CD4-positive, alpha-beta T cell treated with Interferon alpha-2 for 1 hour (primary cell): ENCODE results near the gene VCAN.
A peak's percentile ranks its signal among the peaks of the same experiment; 100 is the strongest.

ENCODE experiments used
- DNase-seq, 2 donors: peaks; one replicate each; pipeline ENCODE4 v3.0.0-alpha.2; 2020 to 2022

The VCAN gene

GRCh38 chr5:83540783-83541182 lies 69.2 kb downstream of the VCAN start:
- no peak for DNase-seq

GRCh38 chr5:83542839-83543238 lies 71.3 kb downstream of the VCAN start:
- no peak for DNase-seq

GRCh38 chr5:83543898-83544297 lies 72.4 kb downstream of the VCAN start:
- DNase-seq: no peak

DNA sequence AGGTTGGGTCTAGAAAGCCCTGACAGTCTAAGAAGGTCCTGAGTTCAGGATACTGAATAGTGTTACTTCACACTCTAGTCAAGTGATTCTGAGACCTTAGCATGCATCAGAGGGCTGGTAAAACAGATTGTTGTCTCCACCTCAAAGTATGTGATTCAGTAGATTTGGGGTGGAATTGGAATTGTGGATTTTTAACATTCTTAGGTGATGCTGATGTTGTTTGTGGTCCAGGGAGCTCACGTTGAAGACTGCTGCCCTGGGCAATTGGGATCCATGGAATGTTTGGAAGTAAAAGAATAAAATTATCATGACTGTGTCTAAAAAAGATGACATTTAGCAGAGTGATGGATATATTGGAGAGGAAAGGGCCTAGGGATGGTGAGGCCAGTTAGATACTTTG lies 75.6 kb downstream of the VCAN start:
- no peak for DNase-seq

DNA sequence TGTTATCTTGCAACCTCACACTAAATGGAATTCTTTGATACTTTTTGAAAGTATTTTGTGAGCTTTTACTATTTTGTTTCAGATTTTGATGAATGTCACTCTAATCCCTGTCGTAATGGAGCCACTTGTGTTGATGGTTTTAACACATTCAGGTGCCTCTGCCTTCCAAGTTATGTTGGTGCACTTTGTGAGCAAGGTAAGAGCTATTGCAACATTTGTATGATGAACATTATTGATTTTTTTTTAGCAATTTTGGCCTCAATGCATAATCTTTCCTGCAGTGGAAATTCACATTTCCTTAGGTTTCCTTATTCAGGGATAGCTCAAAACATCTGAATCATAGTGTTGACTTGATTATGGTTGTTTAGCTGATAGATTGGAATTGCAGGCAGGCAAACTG lies 76.3 kb downstream of the VCAN start:
- DNase-seq: no peak

- no peak for DNase-seq
These were observed 77.0 kb downstream of the VCAN start for GRCh38 chr5:83548581-83548980.

DNA sequence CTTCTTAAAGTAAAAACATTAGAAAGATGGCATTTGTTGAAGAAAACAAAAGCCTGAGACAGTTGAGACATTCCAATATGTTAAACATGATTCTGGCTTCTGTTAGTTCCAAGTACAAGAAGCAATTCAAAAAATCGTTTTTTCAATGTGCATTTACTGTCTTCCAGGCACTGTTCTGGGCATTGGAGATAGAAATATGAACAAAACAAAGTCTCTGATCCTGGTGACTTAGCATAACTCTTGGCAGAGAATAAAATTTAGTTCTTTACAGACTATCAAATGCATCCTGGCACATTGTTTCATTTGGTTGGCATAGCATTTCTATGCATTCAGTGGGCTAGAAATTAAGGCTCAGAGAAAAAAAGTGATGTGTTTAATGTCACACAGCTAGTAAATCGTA lies 77.5 kb downstream of the VCAN start:
- no peak for DNase-seq

GRCh38 chr5:83549674-83550073 lies 78.1 kb downstream of the VCAN start:
- no peak for DNase-seq

DNA sequence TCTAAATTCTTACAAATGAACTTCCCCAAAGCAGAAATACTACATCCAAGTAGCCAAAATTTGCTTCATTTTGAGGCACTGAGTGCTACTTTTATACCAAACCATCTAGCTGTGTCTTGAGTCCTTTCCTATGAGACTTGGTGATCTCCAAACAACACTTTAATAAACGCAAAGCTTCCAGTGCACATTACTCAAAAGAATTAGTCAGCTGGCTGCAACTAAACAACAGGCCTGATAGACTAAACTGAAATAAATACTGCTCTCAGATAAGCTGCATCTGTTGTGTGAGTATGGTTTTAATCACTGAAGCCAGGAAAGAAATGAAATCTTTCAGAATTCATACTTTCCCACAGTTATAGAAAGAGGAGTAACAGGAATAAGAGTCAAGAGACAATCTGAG lies 80.3 kb downstream of the VCAN start:
- no peak for DNase-seq

GRCh38 chr5:83552275-83552674 lies 80.7 kb downstream of the VCAN start:
- no peak for DNase-seq

DNA sequence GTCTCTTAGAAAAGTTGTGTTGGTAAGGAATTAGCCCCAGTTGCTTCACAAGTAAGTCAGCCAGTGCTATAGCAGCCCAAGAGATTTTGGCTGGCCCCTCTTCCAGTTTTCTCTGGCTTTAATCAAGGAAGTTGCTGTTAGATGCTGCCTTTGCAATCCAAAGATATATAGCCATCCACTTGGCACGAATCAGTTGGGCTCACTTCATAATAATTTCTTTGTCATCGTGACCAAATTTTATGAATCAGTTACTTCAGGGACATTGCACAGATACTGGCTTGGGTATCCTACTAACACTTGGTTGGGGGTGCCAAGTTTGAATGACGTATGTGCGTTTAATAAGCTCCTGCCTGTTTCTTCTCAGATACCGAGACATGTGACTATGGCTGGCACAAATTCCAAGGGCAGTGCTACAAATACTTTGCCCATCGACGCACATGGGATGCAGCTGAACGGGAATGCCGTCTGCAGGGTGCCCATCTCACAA lies 81.5 kb downstream of the VCAN start:
- DNase-seq: no peak

GRCh38 chr5:83554133-83554532 lies 82.6 kb downstream of the VCAN start:
- DNase-seq: no peak

DNA sequence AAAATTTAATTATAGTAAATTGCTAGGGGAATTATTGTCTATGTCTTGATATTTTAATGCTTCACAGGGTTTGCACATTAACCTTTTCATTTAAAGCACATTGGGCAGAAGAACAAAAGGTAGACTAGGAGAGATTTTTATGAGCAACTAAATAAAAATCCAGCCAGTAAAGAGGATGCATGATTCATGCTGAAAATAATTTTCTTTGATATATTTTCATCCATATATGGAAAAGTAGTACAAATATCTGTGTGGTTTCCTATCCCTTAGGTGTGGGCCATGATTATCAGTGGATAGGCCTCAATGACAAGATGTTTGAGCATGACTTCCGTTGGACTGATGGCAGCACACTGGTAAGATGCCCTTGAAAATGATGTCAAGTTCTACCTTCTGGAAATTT lies 83.1 kb downstream of the VCAN start:
- DNase-seq: no peak

- DNase-seq: no peak
These were observed 83.7 kb downstream of the VCAN start for GRCh38 chr5:83555263-83555662.

GRCh38 chr5:83556190-83556589 lies 84.6 kb downstream of the VCAN start:
- no peak for DNase-seq

DNA sequence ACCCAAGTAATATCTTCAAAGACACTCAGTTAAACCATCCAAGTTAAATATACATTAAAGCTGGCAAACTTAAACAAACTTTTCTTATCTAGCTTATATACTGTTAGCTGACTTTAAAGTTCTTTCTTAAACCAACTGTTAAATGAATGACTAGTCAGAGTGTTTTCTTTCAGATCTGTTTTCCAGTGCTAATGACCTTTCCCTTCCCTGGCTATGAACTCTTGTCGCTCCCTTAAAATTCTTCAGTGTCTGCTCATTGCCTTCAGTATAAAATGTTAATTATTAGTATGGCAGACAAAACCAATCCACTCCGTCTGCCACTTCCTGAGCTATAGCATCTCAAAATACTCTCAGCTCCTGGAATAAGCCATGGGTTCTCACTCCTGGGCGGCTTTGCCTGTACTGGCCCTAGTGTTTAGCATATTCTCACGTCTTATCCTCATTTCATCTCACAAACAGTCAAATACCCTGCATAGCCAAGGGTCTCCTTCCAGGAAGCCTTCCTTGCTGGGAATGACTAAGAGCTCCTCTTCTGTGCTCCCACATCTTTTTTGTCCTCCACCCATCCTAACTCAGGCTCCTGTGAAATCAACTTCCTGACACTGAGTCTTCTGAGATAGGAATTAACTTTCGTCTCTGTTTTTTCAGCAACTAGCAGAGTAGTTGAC lies 87.7 kb downstream of the VCAN start:
- DNase-seq: no peak

DNA sequence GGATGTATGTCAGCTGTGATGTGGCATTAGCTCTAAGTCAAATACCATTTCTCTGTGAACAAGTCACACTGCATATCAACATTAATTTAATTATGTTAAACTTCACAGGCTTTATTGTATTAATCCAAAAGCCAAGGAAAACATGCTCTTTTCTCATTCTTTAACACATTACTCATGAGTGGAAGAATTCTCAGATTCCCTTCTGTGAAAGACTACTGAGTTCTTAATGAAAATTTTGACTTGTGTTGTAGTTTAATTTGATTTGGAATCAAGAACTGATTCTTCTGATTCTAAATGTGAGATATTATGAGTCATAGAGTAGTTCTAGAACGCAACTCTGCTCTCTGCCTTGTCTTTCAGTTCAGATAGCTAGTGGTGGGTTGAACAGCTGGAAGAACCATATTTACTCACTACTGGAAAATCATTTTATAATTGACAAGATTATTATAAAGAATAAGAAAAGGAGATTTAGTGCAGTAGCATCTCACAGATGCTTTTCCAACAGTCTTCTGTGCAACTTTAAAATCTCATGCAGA lies 90.6 kb downstream of the VCAN start:
- DNase-seq: no peak

DNA sequence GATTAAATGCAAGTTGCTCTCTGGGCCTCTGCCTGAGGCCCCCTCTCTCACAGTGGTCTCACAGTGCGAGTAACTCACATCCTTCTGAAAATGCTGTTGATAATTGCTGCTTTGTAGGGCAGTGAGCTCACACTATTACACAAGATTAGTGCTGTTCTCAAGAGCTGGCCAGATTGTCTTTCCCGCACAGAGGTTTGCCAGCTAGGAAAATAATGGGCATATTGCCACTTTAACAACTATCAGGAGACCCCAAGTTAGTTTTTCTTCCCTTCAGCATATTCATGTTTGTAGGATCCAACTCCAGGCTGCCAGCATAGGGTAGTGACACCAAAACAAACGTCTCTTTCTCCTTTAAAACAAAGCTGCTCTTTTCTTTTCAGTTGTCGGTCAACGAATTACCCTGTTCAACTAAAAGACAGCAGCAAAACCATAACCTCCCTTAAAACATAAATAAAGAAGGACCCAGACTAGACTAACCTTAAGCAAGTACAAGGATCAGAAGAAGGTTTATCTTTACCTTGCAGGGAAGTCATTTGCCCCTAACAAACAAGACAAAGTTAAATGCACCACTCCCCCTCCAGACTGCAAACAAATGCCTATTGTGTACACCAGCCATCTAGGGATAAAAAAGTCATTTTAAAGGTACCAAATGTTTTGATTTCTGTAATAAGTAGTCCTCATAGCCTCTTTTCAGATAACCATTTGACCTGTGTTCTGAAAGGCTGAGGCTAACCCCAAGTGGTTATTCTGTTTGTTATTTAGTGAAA lies 91.4 kb downstream of the VCAN start:
- DNase-seq: no peak

DNA sequence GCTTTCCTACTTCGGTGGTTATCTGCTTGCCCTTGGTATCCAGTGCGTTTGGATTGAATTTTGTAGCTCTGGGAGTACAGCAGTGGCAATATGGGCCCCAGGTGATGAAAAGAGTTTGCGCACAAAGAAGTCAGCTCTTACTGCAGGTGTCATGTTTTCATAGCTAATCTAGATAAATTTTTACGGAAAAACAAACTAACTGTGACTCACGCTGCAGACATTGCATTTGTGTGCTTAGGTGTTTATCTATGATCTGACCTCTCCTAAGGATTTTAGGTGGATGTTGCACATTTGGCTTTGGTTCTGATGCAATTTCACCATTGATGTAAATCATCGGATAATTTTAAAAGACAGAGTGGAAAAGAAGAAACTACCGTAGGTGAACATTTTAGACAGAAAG lies 92.1 kb downstream of the VCAN start:
- no peak for DNase-seq

- peak in 1 of 2 donors; percentile 42 for DNase-seq
These were observed 92.7 kb downstream of the VCAN start for GRCh38 chr5:83564069-83564749.

DNA sequence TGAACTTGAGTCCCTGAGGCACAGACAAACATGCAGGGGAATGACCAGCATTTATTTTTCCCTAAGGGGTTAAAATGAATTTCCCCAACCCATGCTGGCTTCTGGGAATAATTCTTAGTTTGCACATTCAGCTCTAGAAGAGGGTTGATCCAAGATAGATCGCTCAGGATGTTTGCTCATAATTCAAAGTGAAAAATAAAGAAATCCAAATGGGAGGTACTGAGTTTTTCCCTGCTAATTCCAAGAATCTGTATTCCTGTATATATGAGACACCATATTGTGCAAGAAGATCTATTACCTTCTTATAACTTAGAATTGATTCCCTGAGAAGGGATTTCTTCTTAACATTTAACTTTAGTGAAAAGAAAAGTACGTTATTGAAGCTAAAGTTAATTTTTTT lies 96.2 kb downstream of the VCAN start:
- no peak for DNase-seq

DNA sequence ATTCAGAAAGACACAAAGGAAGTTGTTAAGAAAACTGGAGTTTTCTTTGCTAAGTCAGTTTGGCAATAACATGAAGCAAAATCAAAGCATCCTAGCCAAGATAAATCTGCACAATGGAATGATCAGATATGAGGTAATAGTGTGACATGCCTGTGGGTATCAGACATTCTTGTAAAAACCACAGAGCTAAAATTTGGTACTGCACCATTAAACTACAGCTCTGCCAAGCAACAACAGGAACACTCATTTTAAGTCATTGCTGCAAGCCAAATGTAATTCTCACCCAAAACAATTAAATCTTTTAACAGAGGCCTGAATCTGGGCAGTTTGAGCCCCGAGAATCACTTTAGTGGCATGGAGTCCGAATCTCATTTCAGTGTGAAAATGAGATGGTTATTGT lies 96.6 kb downstream of the VCAN start:
- DNase-seq: no peak

GRCh38 chr5:83570916-83571315 lies 99.4 kb downstream of the VCAN start:
- DNase-seq: no peak

DNA sequence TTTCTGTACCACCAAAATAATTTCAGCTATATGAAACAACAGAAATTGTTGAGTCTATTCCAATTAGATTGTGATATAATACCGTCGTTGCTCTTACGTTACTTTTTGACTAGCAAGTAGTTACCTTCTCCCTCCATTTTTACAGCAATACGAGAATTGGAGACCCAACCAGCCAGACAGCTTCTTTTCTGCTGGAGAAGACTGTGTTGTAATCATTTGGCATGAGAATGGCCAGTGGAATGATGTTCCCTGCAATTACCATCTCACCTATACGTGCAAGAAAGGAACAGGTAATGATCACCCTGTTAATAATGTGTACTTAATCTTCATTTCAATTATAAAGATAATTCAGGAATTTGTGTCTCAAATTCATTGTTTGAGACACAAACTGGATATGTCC lies 100.7 kb downstream of the VCAN start:
- no peak for DNase-seq
